ENCODE data around the gene SLC35F1. TPM values are rescaled to one million over a fixed set of nuclear protein-coding genes. Genes with fewer than 3 reads are reported as not detected.
A peak's percentile ranks its signal among the peaks of the same experiment; 100 is the strongest.

The SLC35F1 gene
- total RNA-seq, 1 experiment from 2014 or later = 10.1 TPM

DNA sequence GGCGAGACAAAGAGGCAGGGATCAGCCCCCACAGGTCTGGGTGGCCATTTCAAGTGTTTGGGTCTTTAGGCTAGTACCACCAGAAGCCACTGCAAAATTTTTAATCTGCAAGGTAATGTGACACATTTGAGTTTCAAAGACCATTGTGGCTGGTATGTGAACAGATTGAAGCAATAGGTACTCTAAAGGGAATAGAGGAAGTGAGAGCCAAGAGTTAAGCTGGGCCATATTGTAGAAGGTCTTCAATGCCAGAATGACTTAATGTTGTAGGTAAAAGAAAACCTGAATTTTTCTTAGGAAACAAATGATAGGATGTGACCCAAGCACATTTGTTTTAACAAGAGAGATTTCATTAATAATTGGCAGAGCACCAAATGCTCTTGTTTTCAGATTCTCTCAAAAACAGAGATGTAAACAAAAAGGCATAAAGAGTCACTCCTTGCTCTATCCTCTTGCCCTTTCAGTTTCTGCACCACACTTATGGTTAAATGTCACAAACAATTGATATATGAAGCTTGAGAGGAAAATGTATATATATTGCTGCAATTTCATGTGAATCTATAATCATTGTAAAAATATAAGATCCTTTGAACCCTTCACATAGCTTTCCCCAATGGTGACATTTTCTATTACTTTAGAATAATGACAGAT lies 333.9 kb downstream of the SLC35F1 start:
- DNase-seq = no peak
- Histone ChIP-seq H3K27me3 (ENCODE audit: control insufficient read depth, insufficient read depth, low read length) (no peaks in the 10 kb centered on the region), H3K36me3 (replicated peaks; ENCODE audit: control insufficient read depth, insufficient read depth, low read length) (no peaks in the 10 kb centered on the region), H3K4me3 (ENCODE audit: insufficient read depth, low read depth, low read length) (no peak overlapping the region)

DNA sequence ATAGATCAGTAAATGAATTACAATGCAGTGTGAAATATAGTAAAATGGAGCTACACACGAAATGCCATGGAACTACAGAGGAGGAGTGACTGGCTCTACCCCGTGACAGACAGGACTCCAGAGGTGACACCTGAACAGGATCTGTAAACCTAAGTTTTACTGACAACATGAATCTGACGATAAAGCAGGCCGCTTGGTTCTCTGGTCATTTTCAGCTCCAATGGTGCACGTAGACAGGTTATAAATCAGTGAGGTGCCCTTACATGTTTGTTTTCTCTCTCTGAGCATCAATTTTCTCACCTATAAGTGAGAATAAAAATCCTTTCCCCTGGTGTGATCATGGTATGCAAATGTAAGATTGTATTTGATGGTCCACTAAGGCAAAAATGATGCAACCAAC lies 339.3 kb downstream of the SLC35F1 start:
- no peaks in the 10 kb centered on the region for H3K36me3 ChIP-seq (replicated peaks; ENCODE audit: control insufficient read depth, insufficient read depth, low read length)
- H3K4me3 ChIP-seq (ENCODE audit: insufficient read depth, low read depth, low read length) = no peak overlapping the region
- DNase-seq = no peak
- no peaks in the 10 kb centered on the region for H3K27me3 ChIP-seq (ENCODE audit: control insufficient read depth, insufficient read depth, low read length)

DNA sequence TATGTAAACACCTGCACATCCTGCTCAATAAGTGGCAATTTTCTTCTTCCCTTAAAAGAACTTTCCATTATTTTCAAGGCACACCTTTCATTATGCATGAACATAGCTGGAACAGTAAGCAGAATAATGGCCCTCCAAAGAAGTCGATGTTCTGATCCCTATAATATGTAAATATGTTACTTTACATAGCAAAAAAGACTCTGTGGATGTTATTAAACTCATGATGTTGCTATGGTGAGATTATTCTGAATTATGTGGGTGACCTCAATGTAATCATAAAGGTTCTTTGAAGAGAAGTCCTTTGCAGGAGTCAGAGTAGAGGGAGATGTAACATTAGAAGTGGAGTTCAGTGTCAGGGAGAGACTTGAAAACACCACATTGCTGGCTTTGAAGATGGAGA lies 341.1 kb downstream of the SLC35F1 start:
- no peaks in the 10 kb centered on the region for H3K27me3 ChIP-seq (ENCODE audit: control insufficient read depth, insufficient read depth, low read length)
- H3K4me3 ChIP-seq (ENCODE audit: insufficient read depth, low read depth, low read length) = no peak overlapping the region
- no peaks in the 10 kb centered on the region for H3K36me3 ChIP-seq (replicated peaks; ENCODE audit: control insufficient read depth, insufficient read depth, low read length)
- DNase-seq = no peak

DNA sequence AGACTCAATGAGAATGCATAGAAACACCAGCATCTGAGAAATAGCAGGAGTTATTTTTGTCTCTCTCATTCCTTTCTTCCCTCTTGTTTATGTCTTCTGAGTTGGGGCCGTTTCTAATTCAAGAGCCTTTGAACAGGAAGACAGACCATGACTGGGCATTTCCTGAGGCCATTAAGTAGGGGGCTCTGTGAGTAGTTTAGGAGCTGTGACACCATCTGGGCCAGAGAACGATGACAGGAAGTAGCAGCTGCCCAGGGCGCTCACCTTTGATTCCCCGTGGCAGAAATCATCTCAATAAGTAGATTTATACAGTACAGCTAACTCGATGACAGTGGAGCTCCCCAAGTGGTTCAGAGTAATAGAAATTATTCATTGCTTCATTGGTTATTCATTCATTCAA lies 342.6 kb downstream of the SLC35F1 start:
- no peak overlapping the region for H3K4me3 ChIP-seq (ENCODE audit: insufficient read depth, low read depth, low read length)
- no peaks in the 10 kb centered on the region for H3K27me3 ChIP-seq (ENCODE audit: control insufficient read depth, insufficient read depth, low read length)
- no peaks in the 10 kb centered on the region for H3K36me3 ChIP-seq (replicated peaks; ENCODE audit: control insufficient read depth, insufficient read depth, low read length)
- DNase-seq = no peak

DNA sequence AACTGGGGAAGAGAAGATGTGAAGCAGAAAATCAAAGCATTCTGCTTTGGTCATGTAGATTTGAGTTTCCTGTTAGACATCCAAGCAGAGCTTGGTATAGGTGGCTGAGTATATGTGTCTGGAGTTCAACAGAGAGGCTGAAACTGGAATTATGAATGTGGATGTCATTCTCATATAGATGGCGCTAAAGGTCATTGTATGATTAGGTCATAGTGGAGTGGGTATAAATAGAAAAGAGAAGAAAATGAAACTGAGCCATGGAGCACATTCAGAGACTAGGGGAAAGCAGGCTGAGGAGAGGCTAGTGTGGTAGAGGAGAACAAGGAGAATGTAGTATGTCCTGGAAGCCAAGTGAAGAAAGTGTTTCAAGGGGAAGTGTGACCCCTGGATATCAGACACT lies 345.4 kb downstream of the SLC35F1 start:
- Histone ChIP-seq H3K36me3 (replicated peaks; ENCODE audit: control insufficient read depth, insufficient read depth, low read length) (no peaks in the 10 kb centered on the region), H3K4me3 (ENCODE audit: insufficient read depth, low read depth, low read length) (no peak overlapping the region), H3K27me3 (ENCODE audit: control insufficient read depth, insufficient read depth, low read length) (no peaks in the 10 kb centered on the region)
- DNase-seq = no peak

DNA sequence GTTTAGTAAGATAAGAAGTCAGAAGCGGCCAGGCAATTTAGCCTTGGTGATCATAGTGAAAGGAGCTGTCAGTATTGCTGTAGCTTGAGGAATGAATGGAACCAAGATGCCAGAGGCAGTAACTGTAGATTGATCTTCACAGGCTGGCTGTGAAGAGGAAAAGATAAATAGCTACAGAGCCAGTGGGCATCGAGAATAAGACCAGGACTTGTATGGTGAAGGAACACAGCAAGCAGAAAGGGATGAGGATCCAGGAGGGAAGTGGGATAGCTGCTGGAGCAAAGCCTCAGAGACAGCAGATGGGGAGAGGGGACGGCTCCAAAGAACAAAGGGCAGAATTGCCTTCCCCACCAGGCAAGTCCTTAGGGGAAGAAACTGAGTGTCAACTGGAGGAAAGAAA lies 346.7 kb downstream of the SLC35F1 start:
- DNase-seq = no peak

DNA sequence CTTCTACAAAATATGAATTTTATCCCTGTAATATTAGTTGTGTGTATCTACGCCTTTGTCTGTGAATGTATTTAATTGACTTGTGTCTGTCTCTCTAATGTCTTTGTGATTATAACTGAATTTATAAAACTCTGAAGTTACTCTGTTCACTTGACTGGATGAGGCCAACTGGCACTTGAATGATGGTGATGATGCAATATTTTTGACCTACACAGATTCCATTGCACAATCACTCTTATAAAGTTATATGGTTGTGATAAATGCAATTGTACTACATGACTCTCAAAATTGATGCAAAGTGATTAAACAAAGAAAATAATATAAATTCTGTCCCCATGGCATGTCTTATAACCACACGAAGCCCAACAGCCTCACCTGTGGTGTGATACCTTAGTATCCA lies 353.8 kb downstream of the SLC35F1 start:
- DNase-seq = no peak
- H3K27me3 ChIP-seq (ENCODE audit: control insufficient read depth, insufficient read depth, low read length) = no peaks in the 10 kb centered on the region
- H3K36me3 ChIP-seq (replicated peaks; ENCODE audit: control insufficient read depth, insufficient read depth, low read length) = no peaks in the 10 kb centered on the region
- no peak overlapping the region for H3K4me3 ChIP-seq (ENCODE audit: insufficient read depth, low read depth, low read length)

More for the DNA sequence above, 346.7 kb downstream of the SLC35F1 start:
- H3K36me3 ChIP-seq (replicated peaks; ENCODE audit: control insufficient read depth, insufficient read depth, low read length) = no peaks in the 10 kb centered on the region
- H3K4me3 ChIP-seq (ENCODE audit: insufficient read depth, low read depth, low read length) = no peak overlapping the region
- H3K27me3 ChIP-seq (ENCODE audit: control insufficient read depth, insufficient read depth, low read length) = no peaks in the 10 kb centered on the region

DNA sequence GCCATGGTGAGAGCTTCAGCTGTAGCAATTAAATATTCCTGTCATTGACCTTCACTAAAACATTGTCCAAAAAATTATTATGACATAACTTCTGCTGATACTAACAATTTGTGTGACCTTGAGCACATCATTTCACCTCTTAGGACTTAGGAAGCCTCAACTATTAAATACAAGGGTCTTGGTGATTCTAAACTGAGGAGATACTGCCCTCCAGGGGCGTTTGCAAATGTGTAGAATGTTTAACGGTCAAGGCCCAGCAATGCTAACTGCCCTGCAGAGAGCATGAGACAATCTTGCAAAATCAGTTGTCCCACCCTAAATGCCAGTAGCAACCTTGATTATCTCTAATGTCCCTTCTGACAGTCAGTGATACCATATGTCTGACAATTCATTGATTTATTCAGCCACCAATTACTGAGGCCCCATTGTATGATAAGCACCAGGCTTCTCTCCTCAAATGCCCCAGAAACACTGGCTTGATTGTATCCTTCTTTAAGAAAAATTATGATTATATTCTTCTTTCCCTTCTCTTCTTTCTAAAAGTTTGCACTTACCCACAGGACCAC lies 356.9 kb downstream of the SLC35F1 start:
- Histone ChIP-seq H3K4me3 (ENCODE audit: insufficient read depth, low read depth, low read length) (no peak overlapping the region), H3K36me3 (replicated peaks; ENCODE audit: control insufficient read depth, insufficient read depth, low read length) (no peaks in the 10 kb centered on the region), H3K27me3 (ENCODE audit: control insufficient read depth, insufficient read depth, low read length) (no peaks in the 10 kb centered on the region)
- peak; percentile 16 for DNase-seq

DNA sequence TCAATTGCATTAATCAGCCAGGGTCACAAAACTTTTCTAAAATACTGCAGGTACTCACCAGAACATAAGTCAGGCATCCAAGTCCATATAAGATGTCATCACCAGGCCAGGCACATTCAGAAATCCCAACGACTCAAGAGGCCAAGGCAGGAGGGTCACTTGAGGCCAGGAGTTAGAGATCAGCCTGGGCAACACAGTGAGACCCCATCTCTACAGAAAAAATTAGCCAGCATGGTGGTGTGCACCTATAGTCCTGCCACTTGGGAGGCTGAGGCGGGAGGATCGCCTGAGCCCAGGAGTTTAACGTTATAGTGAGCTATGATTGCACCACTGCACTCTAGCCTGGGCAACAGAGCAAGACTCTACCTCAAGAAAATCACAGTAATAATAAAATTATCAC lies 362.6 kb downstream of the SLC35F1 start:
- DNase-seq = no peak
- H3K27me3 ChIP-seq (ENCODE audit: control insufficient read depth, insufficient read depth, low read length) = no peaks in the 10 kb centered on the region
- no peaks in the 10 kb centered on the region for H3K36me3 ChIP-seq (replicated peaks; ENCODE audit: control insufficient read depth, insufficient read depth, low read length)
- H3K4me3 ChIP-seq (ENCODE audit: insufficient read depth, low read depth, low read length) = no peak overlapping the region

DNA sequence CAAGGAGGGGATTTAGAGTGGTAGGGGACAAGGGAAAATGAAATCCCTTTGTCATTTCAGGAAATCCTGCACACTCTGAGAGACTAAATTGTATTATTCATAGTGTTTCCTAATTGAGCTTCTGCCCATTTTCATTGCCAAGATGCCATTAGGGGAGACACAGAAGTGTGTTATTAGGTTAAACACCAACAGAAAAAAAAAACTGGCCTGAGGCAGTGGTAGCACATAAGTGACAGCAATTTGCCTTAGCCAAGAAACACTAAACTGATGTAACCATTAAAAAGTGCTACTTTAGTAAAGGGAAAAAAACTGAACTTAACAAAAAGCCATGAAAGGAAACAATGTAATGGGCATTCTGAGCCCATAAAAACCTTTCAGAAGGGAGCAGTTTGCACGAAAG lies 370.6 kb downstream of the SLC35F1 start:
- DNase-seq = no peak
- H3K27me3 ChIP-seq (ENCODE audit: control insufficient read depth, insufficient read depth, low read length) = no peaks in the 10 kb centered on the region
- H3K36me3 ChIP-seq (replicated peaks; ENCODE audit: control insufficient read depth, insufficient read depth, low read length) = no peaks in the 10 kb centered on the region
- H3K4me3 ChIP-seq (ENCODE audit: insufficient read depth, low read depth, low read length) = no peak overlapping the region

DNA sequence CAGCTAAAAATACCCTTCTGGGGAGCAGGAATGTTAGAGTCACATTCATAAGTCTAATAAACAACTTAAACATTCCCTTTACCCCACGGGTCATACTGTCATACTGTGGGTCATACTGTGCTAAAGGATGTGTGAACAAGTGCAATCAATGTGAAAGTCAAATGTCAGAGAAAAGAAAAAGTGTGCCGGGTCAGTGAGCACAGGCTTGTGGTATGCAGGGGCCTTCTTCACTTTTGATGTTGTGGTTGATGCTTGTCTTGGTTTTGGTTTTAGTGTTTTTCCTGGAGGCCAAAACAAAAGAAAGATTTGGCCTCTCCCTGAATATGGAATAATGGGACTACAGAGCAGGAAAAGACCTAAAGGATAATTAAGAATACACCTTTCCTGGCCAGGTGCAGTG lies 373.1 kb downstream of the SLC35F1 start:
- H3K36me3 ChIP-seq (replicated peaks; ENCODE audit: control insufficient read depth, insufficient read depth, low read length) = no peaks in the 10 kb centered on the region
- H3K27me3 ChIP-seq (ENCODE audit: control insufficient read depth, insufficient read depth, low read length) = no peaks in the 10 kb centered on the region
- DNase-seq = no peak
- H3K4me3 ChIP-seq (ENCODE audit: insufficient read depth, low read depth, low read length) = no peak overlapping the region

DNA sequence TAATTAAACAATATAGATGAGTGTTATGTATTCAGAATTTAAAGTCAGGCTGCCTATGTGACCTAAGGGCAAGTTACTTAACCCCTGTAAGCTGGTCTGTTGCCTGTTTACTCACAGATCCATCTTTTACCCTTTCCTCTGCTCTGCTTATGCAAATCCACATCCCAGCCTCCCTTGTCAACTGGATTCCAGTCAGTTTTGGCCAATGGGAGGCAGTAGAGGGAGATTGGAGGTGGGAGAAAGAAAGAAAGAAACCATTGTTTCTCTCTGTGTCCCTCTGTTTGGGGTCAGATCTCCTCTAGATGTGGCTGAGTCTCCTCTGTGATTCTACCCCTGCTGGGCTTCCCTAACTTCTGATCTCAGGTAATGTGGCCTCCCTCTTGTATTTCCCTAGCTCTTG lies 374.2 kb downstream of the SLC35F1 start:
- Histone ChIP-seq H3K4me3 (ENCODE audit: insufficient read depth, low read depth, low read length) (no peak overlapping the region), H3K36me3 (replicated peaks; ENCODE audit: control insufficient read depth, insufficient read depth, low read length) (no peaks in the 10 kb centered on the region), H3K27me3 (ENCODE audit: control insufficient read depth, insufficient read depth, low read length) (no peaks in the 10 kb centered on the region)
- DNase-seq = peak; percentile 2

DNA sequence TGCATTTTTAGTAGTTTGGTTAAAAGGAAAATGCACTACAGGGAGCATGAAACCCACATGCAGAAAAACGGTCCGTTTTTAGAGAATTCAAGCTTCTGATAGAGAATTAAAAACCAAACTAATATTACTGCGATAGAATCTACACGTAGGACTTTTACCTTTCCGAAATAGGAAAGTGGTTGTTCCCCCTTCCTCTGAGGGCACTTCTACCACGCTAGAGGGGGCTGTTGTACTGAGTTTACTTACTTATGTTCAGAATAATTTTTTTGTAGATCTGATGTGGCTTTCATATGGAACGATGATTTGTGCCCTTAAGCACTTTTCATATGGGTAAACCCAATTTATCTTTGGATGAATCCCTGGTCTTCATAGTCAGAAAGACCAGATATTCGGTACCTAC lies 376.7 kb downstream of the SLC35F1 start:
- Histone ChIP-seq H3K36me3 (replicated peaks; ENCODE audit: control insufficient read depth, insufficient read depth, low read length) (no peaks in the 10 kb centered on the region; the same call in 1 of the 2 replicates), H3K27me3 (ENCODE audit: control insufficient read depth, insufficient read depth, low read length) (no peaks in the 10 kb centered on the region), H3K4me3 (ENCODE audit: insufficient read depth, low read depth, low read length) (no peak overlapping the region)
- peak; percentile 6 for DNase-seq

DNA sequence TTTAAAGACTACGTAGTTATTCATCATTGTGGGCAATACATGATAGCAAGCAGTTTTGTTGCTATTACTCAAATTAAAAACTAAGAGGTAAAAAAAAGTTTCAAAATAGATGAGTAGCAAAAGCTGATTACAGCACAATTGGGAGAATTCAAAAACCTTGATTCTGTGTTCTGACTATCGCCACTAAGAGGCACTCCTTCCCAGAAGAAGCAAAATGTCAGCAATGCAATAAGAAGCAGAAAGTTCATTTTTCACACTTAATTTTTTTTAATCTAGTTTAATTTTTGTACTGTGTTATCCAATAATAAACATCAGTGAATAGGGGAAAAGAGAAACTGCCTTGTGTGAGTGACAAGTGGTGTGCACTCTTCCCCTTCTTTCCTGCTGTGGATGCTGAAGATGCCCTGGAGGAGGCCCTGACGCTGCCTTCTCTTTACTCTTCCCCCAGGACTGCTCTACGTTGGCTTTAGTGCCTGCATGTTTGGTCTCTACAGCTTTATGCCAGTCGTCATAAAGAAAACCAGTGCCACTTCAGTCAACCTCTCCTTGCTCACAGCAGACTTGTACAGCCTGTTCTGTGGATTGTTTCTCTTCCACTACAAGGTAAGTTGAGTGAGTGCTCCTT lies 377.8 kb downstream of the SLC35F1 start:
- no peak overlapping the region for H3K4me3 ChIP-seq (ENCODE audit: insufficient read depth, low read depth, low read length)
- no peak for DNase-seq

DNA sequence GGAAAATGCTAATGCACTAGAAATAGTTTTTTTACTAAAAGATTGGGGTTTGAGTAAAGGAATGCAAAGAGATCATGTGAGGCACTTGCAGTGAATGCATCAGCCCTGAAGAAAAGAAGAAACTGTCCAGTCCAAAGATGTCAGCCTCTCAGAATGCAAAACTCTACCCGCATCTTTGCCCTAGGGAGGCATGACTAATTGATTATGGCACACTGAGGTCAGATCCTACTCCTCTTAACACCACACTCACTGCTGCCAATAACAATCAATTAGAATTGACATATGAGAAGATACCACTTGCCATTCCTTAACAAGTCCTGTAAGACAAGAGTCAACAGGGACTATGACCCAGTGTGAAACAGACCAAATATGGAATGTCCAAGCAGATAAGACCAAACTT lies 378.7 kb downstream of the SLC35F1 start:
- no peak for DNase-seq
- Histone ChIP-seq H3K27me3 (ENCODE audit: control insufficient read depth, insufficient read depth, low read length) (no peaks in the 10 kb centered on the region), H3K36me3 (replicated peaks; ENCODE audit: control insufficient read depth, insufficient read depth, low read length) (no peaks in the 10 kb centered on the region; the same call in 1 of the 2 replicates), H3K4me3 (ENCODE audit: insufficient read depth, low read depth, low read length) (no peak overlapping the region)

More for the DNA sequence above, 377.8 kb downstream of the SLC35F1 start:
- Histone ChIP-seq H3K36me3 (replicated peaks; ENCODE audit: control insufficient read depth, insufficient read depth, low read length) (no peaks in the 10 kb centered on the region; the same call in 1 of the 2 replicates), H3K27me3 (ENCODE audit: control insufficient read depth, insufficient read depth, low read length) (no peaks in the 10 kb centered on the region)
